Spleen (tissue), 7 donors: ENCODE measurements around the gene TMEM108.
"Not testable (repeated sequence)": the region's sequence is repeated elsewhere in the genome, so short reads cannot be mapped to it uniquely, and the experiment has no call there.

Experiments used
- CTCF ChIP-seq, 11 experiments: fragments of 200-600 bp in 7 of 11; fragments of 450-650 bp in 4 of 11; sonication (generic) in 4 of 11; IDR thresholded peaks in 8 of 11; conservative IDR thresholded peaks in 3 of 11; 1 replicate in 7 of 11; 2 replicates in 4 of 11; pipeline versions ENCODE4 v1.4.0 to v1.8.0; 2016 to 2021; ENCODE audit warnings: antibody characterized with exemption in 11 of 11, inconsistent platforms in 4 of 11, mild to moderate bottlenecking in 1 of 11
- POLR2A ChIP-seq, 3 donors: fragments of 450-650 bp; IDR thresholded peaks; one replicate each; pipeline ENCODE4 v1.5.1; 2017; ENCODE audit warnings: antibody characterized with exemption in 3 of 3, mild to moderate bottlenecking in 1 of 3
- POLR2AphosphoS5 ChIP-seq, 3 donors: sonication (generic); formaldehyde crosslinking; IDR thresholded peaks; one replicate each; pipeline ENCODE4 v1.5.1; 2017; ENCODE audit warnings: antibody characterized with exemption in 3 of 3
- donor health status: DM: no; HTN: no; CAD: no; lungs with moderate emphysema.
- donor health status: DM: no; HTN: no; CAD: no.
- donor health status: DM: no; HTN: no; CAD: no.

GRCh38 chr3:133015573-133015972 lies 22.6 kb upstream of the TMEM108 start:
- TF ChIP-seq CTCF (IDR thresholded peaks at IDR 0.05 in 8 of 11, conservative IDR thresholded peaks at IDR 0.05 in 3 of 11); POLR2AphosphoS5 (IDR thresholded peaks at IDR 0.05); POLR2A (IDR thresholded peaks at IDR 0.05): not testable (repeated sequence)
